Fibroblast of mammary gland (primary cell): ENCODE results near the gene DCAF16.

ENCODE experiments used
- DNase-seq: peaks from one replicate; pipeline ENCODE4 v3.0.0-alpha.2; 2010; ENCODE audit warnings: low read depth
- H3K4me3 ChIP-seq: 2 replicates; pipeline ENCODE4 v1.5.1; 2011; ENCODE audit warnings: low read depth, mild to moderate bottlenecking, low read length, moderate library complexity; ENCODE audit not compliant: control insufficient read depth
- TF ChIP-seq, protein P1 (sequence below): conservative IDR thresholded peaks from 2 replicates; pipeline ENCODE4 v1.5.1; 2011; ENCODE audit warnings: low read depth, low read length, inconsistent platforms; ENCODE audit not compliant: control insufficient read depth, insufficient read depth

DCAF16 gene

DNA sequence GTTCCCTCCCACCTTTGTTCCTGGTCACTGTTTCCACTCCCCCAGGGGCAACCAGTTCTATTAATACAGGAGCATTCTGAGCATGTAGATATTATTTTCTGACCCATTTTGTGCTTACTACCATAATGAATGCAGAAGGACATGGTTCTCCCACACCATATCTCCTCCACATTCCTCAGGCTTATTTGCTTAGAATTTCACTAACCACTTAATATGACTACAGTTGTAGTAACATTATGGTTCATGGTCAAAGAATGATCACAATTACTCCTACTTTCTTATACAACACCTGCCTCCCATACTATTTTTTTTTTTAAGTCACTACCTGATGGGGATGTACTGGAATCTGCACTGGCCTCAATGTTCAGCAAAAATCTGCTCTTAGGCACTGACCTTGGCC lies 21.6 kb downstream of the DCAF16 start:
- no peak for DNase-seq
- H3K4me3 ChIP-seq, result no peak overlapping the region
- TF ChIP-seq, protein P1, sequence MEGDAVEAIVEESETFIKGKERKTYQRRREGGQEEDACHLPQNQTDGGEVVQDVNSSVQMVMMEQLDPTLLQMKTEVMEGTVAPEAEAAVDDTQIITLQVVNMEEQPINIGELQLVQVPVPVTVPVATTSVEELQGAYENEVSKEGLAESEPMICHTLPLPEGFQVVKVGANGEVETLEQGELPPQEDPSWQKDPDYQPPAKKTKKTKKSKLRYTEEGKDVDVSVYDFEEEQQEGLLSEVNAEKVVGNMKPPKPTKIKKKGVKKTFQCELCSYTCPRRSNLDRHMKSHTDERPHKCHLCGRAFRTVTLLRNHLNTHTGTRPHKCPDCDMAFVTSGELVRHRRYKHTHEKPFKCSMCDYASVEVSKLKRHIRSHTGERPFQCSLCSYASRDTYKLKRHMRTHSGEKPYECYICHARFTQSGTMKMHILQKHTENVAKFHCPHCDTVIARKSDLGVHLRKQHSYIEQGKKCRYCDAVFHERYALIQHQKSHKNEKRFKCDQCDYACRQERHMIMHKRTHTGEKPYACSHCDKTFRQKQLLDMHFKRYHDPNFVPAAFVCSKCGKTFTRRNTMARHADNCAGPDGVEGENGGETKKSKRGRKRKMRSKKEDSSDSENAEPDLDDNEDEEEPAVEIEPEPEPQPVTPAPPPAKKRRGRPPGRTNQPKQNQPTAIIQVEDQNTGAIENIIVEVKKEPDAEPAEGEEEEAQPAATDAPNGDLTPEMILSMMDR, result no peak

DNA sequence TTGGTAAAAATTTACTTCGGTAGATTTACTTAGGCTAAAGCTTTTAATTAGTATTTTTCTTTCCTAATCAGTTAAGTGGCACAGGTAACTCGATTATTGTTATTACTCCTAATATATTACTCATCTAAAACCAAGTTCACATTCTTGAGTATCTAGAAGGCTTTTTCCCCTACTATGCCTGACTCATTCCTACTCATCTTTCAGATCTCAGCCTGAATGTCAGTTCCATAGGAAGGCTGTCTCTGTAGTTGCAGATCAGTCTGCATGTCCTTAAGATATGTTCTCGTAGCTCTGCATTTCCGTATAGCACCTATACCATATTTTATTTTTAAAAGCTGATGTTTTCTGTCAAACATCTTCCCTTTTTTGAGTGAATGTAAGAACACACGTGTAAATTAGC lies 23.2 kb downstream of the DCAF16 start:
- no peak overlapping the region for H3K4me3 ChIP-seq
- DNase-seq, result peak; percentile 67
- TF ChIP-seq, protein P1, result no peak

DNA sequence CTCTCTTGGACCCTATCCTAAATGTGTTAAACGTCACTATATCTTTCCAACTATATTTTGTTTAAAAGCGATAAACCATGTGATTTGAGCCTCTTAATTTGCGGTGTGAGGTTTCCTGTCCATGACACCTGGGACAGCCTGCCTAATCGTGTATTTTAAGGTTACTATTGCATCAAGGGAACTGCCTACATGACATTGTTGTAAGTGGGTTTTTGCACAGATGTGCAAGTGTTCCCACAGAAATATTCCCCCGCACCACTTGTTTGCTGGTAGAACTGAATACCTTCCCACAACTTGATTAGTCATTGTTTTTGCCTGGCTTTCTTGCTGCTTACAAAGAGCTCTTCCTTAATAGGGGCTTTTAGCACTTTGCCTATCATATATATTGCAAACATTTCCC lies 24.0 kb downstream of the DCAF16 start:
- TF ChIP-seq, protein P1, result no peak
- peak; percentile 19 for DNase-seq
- no peak overlapping the region for H3K4me3 ChIP-seq

DNA sequence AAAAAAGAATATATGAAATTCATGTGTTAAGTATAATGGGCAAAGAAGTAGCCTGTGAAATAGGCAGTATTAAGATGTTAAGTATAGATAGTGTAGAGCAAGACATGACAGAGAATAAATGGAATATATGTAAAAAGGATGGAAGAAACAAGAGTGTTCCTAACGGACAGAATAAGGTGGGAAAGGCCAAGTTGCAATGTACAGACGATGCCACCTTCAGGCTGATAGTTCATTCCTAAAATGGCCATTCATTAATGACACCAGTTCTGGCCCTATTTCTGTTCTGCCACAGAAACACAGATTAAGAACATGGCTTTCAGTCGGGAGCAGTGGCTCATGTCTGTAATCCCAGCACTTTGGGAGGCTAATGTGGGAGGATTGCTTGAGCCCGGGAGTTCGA lies 24.7 kb downstream of the DCAF16 start:
- TF ChIP-seq, protein P1, result peak; percentile 7
- H3K4me3 ChIP-seq, result no peak overlapping the region
- DNase-seq, result no peak

DNA sequence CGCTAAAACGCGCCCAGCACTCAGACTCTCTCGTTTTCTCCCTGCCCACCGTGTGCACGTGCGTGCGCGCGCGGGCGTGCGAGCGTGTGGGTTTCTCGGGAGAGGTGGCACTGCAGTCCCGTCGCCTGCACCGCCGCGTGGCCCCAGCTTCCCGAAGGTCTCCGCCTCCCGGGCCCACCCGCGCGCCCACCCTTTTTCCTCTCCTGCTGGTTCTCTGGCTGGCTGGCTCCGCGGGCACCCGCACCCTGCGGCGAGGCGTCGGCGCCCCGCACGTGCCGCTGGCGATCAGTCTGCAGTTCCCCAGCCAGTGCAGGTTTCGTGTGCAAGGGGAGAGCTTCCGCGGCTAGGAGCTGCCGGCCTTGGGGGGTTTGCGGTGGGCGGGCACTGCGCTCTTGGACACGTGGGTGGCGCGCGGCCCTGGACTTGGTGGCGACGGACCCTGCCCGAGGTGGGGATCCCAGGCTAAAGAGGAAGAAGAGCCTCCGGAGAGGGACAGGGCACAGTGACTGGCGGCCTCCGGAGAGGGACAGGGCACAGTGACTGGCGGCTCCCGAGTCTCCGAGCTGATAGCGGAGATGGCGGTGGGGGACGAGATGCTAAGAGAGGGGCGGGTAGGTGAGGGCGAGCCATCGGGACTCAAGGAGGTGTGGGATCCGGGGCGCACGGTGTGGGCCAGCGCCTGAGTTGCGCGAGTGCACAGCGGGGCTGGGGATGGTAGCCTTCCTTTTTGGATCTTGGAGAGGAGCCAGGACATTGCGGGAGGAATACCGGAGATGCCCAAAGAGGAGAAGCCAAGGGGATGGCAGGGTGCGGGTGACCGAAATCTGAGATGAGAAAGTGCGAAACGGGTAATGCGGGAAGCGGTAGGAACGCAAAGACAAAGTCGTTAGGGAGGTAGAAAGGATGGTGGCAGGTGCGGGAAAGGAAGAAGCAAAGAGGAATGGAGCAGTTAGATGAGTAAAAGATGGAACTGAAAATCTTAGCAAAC lies 29.0 kb downstream of the DCAF16 start, which contains the start of gene FAM184B:
Gene FAM184B, minus strand, starts transcription at position 322 of the 988 bp plus-strand sequence. CDS start 322 bp downstream, outside the sequence.
- TF ChIP-seq, protein P1, result no peak
- H3K4me3 ChIP-seq, result peak within 1 kb of the TSS; percentile 12
- DNase-seq, result no peak

DNA sequence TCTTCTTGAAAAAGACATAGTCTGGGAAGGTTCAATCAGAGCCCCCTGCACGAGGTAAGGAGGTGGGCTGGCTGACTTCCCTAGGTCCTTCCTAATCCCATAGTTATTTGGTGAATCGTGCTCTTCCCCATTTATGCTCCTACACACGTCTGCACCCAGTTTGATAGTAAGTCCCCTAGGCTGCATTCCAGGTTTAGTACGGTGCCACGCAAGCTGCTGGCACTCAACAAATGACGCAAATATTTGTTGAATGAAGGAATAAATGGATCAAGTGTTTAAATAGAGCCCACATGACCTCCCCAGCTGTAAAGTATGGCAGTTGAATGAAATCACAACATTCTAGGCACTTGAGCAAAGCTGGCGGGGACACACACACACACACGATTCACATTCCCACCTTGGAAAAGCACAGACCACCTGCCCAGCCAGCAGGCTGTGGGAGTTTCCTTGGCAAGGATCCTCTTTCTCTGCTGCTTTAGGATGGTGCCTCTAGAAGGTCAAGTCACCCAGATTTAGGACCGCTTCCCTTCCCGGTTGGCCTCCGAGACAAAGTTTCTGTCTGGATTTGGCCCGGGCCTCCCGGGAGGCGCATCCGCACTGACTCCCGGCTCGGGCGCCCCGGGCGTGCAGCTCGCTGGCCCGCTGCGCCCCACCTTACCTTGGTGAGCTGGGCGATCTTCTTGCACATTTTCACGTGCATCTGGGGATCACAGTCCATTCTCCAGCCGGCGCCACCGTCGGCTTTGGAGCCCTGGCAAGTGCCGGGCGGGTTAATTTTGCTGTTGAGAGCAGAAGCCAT lies 29.9 kb downstream of the DCAF16 start:
- TF ChIP-seq, protein P1, result no peak
- no peak for DNase-seq
- peak overlapping the region; percentile 12 for H3K4me3 ChIP-seq
